Psoas muscle (tissue), 8 donors: Measurements from ENCODE around the gene TVP23C. TPM values are rescaled to one million over a fixed set of nuclear protein-coding genes. Genes with fewer than 3 reads are reported as not detected.

Experiments used
- ATAC-seq, 4 donors: fragments of 200-7000 bp; cut with Tn5 transposase; one replicate each; pipeline ENCODE4 v1.9.1; 2020; ENCODE audit warnings: moderate library complexity in 3 of 4, mild to moderate bottlenecking in 2 of 4
- DNase-seq, 2 donors: peaks; one replicate each; pipeline ENCODE4 v3.0.0-alpha.2; 2020
- H3K27ac ChIP-seq: fragments of 200-600 bp; one replicate; pipeline ENCODE4 v1.8.0; 2022
- H3K27me3 ChIP-seq, 3 donors: fragments of 200-600 bp in 1 of 3; one replicate each; pipeline versions ENCODE4 v1.6.1 to v1.8.0; 2013 to 2022; ENCODE audit warnings: low read length in 2 of 3, mild to moderate bottlenecking in 2 of 3, moderate library complexity in 1 of 3; ENCODE audit not compliant: insufficient read depth in 3 of 3
- H3K36me3 ChIP-seq, 2 donors: fragments of 200-600 bp in 1 of 2; one replicate each; pipeline versions ENCODE4 v1.6.1 to v1.8.0; 2013 to 2022; ENCODE audit warnings: low read depth in 1 of 2, mild to moderate bottlenecking in 1 of 2, moderate library complexity in 1 of 2; ENCODE audit not compliant: insufficient read depth in 1 of 2
- H3K4me1 ChIP-seq: fragments of 200-600 bp; one replicate; pipeline ENCODE4 v1.8.0; 2022
- H3K4me3 ChIP-seq: fragments of 200-600 bp; one replicate; pipeline ENCODE4 v1.8.0; 2022; ENCODE audit warnings: mild to moderate bottlenecking
- H3K9me3 ChIP-seq: fragments of 200-600 bp; one replicate; pipeline ENCODE4 v1.8.0; 2022
- WGBS, 3 donors: extraction: QIAGEN DNeasy Blood & Tissue Kit; methylation state at CpG; one replicate each; pipeline versions ENCODE4 v1.1.6 to v1.1.7; 2013; 5-methylcytosine and 5-hydroxymethylcytosine counted together
- intact Hi-C, 2 donors: fragments of 100-400 bp; cut with DNase I; formaldehyde crosslinking; loops; one replicate each; pipeline versions ENCODE4 v1.11.0 to v1.14.2; 2022
- polyA plus RNA-seq, 3 donors: library from polyadenylated mRNA; stranded (reverse); fragments of 200-250 nt; gene quantifications; one replicate each; pipeline ENCODE4 v1.2.3, GENCODE V29; 2013
- total RNA-seq, 4 donors: library from RNA; stranded (reverse); fragmentation: NEBNext Ultra II Directional in 2 of 4; extraction: Animal tissue kit (Norgen Biotek cat#: 25700) in 2 of 4; gene quantifications; one replicate each; pipeline versions ENCODE4 v1.2.1 to v1.2.4, GENCODE V29; 2021 to 2023
- TF ChIP-seq, protein P1 (sequence below): fragments of 200-600 bp; IDR thresholded peaks from one replicate; pipeline ENCODE4 v1.8.0; 2022; ENCODE audit warnings: antibody characterized with exemption
- donor health status: healthy with polysubstance abuse.
- donor health status: DM: no; HTN: no; CAD: no; lungs with moderate emphysema.
- donor health status: Bipolar disorder and iron deficiency.
- donor health status: healthy.
- donor health status: DM: yes; HTN: yes; CAD: no.
- donor health status: DM: no; HTN: no; CAD: no.
- donor health status: DM: no; HTN: no; CAD: no.
- donor health status: DM: yes; HTN: yes; CAD: no.

Gene TVP23C
- total and polyA plus RNA-seq, 7 donors, result 0.25 to 3.0 (median 1.6) TPM

DNA sequence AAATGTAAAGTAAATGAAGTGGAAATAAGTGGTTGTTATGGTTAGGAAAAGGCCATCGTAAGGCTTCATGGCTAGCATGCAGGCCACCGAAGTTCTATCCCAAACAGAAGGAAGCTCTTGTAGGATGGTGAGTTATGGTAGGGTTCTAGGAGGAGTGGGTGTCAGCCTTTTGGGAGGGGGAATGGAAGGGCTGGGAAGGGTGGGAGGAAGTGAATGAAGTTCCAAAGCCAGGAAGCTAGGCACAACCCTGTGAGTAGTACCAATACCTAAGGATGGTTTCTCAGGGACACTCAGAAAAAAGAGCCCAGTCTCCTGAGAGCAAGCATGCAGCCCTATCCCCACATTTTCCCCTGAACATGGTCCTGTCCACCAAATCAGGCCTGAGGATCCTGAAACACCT, 59.6 kb downstream of the TVP23C start:
- no peaks in the 10 kb centered on the region for H3K9me3 ChIP-seq
- H3K27me3 ChIP-seq, result no peaks in the 10 kb centered on the region
- no peak for DNase-seq
- TF ChIP-seq, protein P1, sequence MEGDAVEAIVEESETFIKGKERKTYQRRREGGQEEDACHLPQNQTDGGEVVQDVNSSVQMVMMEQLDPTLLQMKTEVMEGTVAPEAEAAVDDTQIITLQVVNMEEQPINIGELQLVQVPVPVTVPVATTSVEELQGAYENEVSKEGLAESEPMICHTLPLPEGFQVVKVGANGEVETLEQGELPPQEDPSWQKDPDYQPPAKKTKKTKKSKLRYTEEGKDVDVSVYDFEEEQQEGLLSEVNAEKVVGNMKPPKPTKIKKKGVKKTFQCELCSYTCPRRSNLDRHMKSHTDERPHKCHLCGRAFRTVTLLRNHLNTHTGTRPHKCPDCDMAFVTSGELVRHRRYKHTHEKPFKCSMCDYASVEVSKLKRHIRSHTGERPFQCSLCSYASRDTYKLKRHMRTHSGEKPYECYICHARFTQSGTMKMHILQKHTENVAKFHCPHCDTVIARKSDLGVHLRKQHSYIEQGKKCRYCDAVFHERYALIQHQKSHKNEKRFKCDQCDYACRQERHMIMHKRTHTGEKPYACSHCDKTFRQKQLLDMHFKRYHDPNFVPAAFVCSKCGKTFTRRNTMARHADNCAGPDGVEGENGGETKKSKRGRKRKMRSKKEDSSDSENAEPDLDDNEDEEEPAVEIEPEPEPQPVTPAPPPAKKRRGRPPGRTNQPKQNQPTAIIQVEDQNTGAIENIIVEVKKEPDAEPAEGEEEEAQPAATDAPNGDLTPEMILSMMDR, result no peak
- H3K36me3 ChIP-seq, result no peaks in the 10 kb centered on the region
- no peak overlapping the region for H3K27ac ChIP-seq
- peaks cover 15% of the 10 kb centered on the region for H3K4me1 ChIP-seq
- no peak for ATAC-seq
- intact Hi-C loops, result loop anchor here (1.0 to 5.0 kb wide), 3 partner anchors 91 to 243 kb away; no protein-coding TSS in a partner anchor
- 81 to 86% (median 83%) methylated on average over 2 of the region's 2 CpGs for WGBS, 3 donors
- no peak overlapping the region for H3K4me3 ChIP-seq

- no peaks in the 10 kb centered on the region for H3K36me3 ChIP-seq
- DNase-seq, result peak; percentile 92 to 96
- peak; percentile 92 to 95 (median 94) for ATAC-seq
- intact Hi-C loops, result loop anchor here (1.0 to 5.0 kb wide), 3 partner anchors 90 to 242 kb away; no protein-coding TSS in a partner anchor
- peaks cover 11% of the 10 kb centered on the region for H3K4me1 ChIP-seq
- H3K4me3 ChIP-seq, result peak overlapping the region; percentile 42
- H3K9me3 ChIP-seq, result no peaks in the 10 kb centered on the region
- WGBS, 3 donors, result 24 to 34% (median 28%) methylated on average over 32 of the region's 32 CpGs
- no peaks in the 10 kb centered on the region for H3K27me3 ChIP-seq
- H3K27ac ChIP-seq, result peak overlapping the region; percentile 54
- TF ChIP-seq, protein P1, result peak; percentile 84
Observed at GRCh38 chr17:15502369-15503112, 60.7 kb downstream of the TVP23C start.

GRCh38 chr17:15501793-15502192, 61.5 kb downstream of the TVP23C start:
- 52 to 76% (median 69%) methylated on average over 7 of the region's 7 CpGs for WGBS, 3 donors
- peak; percentile 44 to 63 (median 58) for ATAC-seq

DNA sequence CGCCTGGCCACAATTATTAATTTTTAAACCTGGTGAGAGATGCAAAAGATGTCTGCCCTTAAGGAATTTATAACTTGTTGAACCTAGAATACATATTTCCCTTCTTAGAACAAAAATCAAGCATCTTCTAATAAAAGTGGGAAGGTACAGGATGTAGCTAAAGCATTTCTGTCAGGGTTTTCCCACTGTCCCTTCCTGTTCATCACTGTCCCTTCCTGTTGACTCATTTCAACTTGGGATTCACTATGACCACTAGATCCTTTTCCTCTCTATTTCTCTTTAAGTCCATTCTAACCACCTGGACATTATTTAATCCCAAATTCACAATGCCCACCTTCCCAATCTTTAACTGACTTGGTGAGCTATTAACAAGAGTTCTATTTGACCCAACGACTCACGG, 62.0 kb downstream of the TVP23C start:
- WGBS, 3 donors, result 77 to 85% (median 79%) methylated on average over 3 of the region's 3 CpGs
- H3K4me1 ChIP-seq, result peaks cover 21% of the 10 kb centered on the region
- TF ChIP-seq, protein P1, result no peak
- H3K27me3 ChIP-seq, result no peaks in the 10 kb centered on the region
- no peak for DNase-seq
- intact Hi-C loops, result loop anchor here in 1 of 2 donors (5.0 kb wide), 1 partner anchor 89 kb away; no protein-coding TSS in a partner anchor
- no peak for ATAC-seq
- H3K27ac ChIP-seq, result peak overlapping the region; percentile 4
- H3K4me3 ChIP-seq, result no peak overlapping the region
- no peaks in the 10 kb centered on the region for H3K36me3 ChIP-seq
- H3K9me3 ChIP-seq, result no peaks in the 10 kb centered on the region

More at GRCh38 chr17:15501793-15502192, 61.5 kb downstream of the TVP23C start:
- Histone ChIP-seq H3K27me3 (no peaks in the 10 kb centered on the region), H3K27ac (no peak overlapping the region), H3K4me1 (peaks cover 16% of the 10 kb centered on the region), H3K4me3 (no peak overlapping the region), H3K9me3 (no peaks in the 10 kb centered on the region), H3K36me3 (no peaks in the 10 kb centered on the region)
- TF ChIP-seq, protein P1, result no peak
- intact Hi-C loops, result loop anchor here in 1 of 2 donors (2.0 to 5.0 kb wide), 2 partner anchors 89 to 239 kb away; no protein-coding TSS in a partner anchor
- no peak for DNase-seq
